ENCODE data around the gene ZNF653.
A peak's percentile ranks its signal among the peaks of the same experiment; 100 is the strongest.

The ZNF653 gene

GRCh38 chr19:11505504-11506100 lies at the start of gene ZNF653:
TSS of gene ZNF653 (minus strand) at chr19:11505839. CDS start at chr19:11505786, 53 bp downstream.
- Histone ChIP-seq H3K4me1 (ENCODE audit: insufficient read depth, low read length) (no peaks in the 10 kb centered on the region; the same call in 1 of the 2 replicates), H3K9me3 (ENCODE audit: insufficient read depth, low read depth, low read length) (no peaks in the 10 kb centered on the region), H3K9ac (ENCODE audit: low read depth, low read length) (peak within 1 kb of the TSS; percentile 90; the same call in 1 of the 2 replicates), H3K27me3 (ENCODE audit: insufficient read depth, low read length) (no peaks in the 10 kb centered on the region), H3K36me3 (ENCODE audit: insufficient read depth, low read depth, low read length) (no peaks in the 10 kb centered on the region), H3K4me3 (ENCODE audit: low read length) (peak within 1 kb of the TSS; percentile 84), H3K27ac (ENCODE audit: low read length) (peak within 1 kb of the TSS; percentile 33)

GRCh38 chr19:11555246-11555645 lies 49.6 kb upstream of the ZNF653 start:
- H3K4me3 ChIP-seq (ENCODE audit: low read length) = no peak overlapping the region
- H3K9me3 ChIP-seq (ENCODE audit: insufficient read depth, low read depth, low read length) = no peaks in the 10 kb centered on the region
- no peak overlapping the region for H3K27ac ChIP-seq (ENCODE audit: low read length)
- H3K4me1 ChIP-seq (ENCODE audit: insufficient read depth, low read length) = peaks cover 4% of the 10 kb centered on the region
- H3K36me3 ChIP-seq (ENCODE audit: insufficient read depth, low read depth, low read length) = peaks cover 39% of the 10 kb centered on the region
- no peaks in the 10 kb centered on the region for H3K27me3 ChIP-seq (ENCODE audit: insufficient read depth, low read length)
- H3K9ac ChIP-seq (ENCODE audit: low read depth, low read length) = no peak overlapping the region

GRCh38 chr19:11554160-11554559 lies 48.5 kb upstream of the ZNF653 start:
- no peak overlapping the region for H3K4me3 ChIP-seq (ENCODE audit: low read length)
- H3K9me3 ChIP-seq (ENCODE audit: insufficient read depth, low read depth, low read length) = no peaks in the 10 kb centered on the region
- H3K36me3 ChIP-seq (ENCODE audit: insufficient read depth, low read depth, low read length) = peaks cover 40% of the 10 kb centered on the region
- H3K9ac ChIP-seq (ENCODE audit: low read depth, low read length) = no peak overlapping the region
- no peak overlapping the region for H3K27ac ChIP-seq (ENCODE audit: low read length)
- peaks cover 4% of the 10 kb centered on the region for H3K4me1 ChIP-seq (ENCODE audit: insufficient read depth, low read length)
- H3K27me3 ChIP-seq (ENCODE audit: insufficient read depth, low read length) = no peaks in the 10 kb centered on the region

- Histone ChIP-seq H3K9me3 (ENCODE audit: insufficient read depth, low read depth, low read length) (no peaks in the 10 kb centered on the region), H3K4me1 (ENCODE audit: insufficient read depth, low read length) (peaks cover 1% of the 10 kb centered on the region), H3K36me3 (ENCODE audit: insufficient read depth, low read depth, low read length) (peaks cover 43% of the 10 kb centered on the region), H3K27me3 (ENCODE audit: insufficient read depth, low read length) (no peaks in the 10 kb centered on the region), H3K9ac (ENCODE audit: low read depth, low read length) (no peak overlapping the region), H3K27ac (ENCODE audit: low read length) (no peak overlapping the region), H3K4me3 (ENCODE audit: low read length) (no peak overlapping the region)
These were observed 47.2 kb upstream of the ZNF653 start for GRCh38 chr19:11552666-11553372.

- H3K9me3 ChIP-seq (ENCODE audit: insufficient read depth, low read depth, low read length) = no peaks in the 10 kb centered on the region
- H3K4me1 ChIP-seq (ENCODE audit: insufficient read depth, low read length) = no peaks in the 10 kb centered on the region
- no peaks in the 10 kb centered on the region for H3K27me3 ChIP-seq (ENCODE audit: insufficient read depth, low read length)
- no peak overlapping the region for H3K4me3 ChIP-seq (ENCODE audit: low read length)
- H3K27ac ChIP-seq (ENCODE audit: low read length) = no peak overlapping the region
- H3K36me3 ChIP-seq (ENCODE audit: insufficient read depth, low read depth, low read length) = peaks cover 43% of the 10 kb centered on the region
- H3K9ac ChIP-seq (ENCODE audit: low read depth, low read length) = no peak overlapping the region
These were observed 46.1 kb upstream of the ZNF653 start for GRCh38 chr19:11551603-11552235.

- Histone ChIP-seq H3K9ac (ENCODE audit: low read depth, low read length) (no peak overlapping the region), H3K27ac (ENCODE audit: low read length) (no peak overlapping the region), H3K27me3 (ENCODE audit: insufficient read depth, low read length) (no peaks in the 10 kb centered on the region), H3K9me3 (ENCODE audit: insufficient read depth, low read depth, low read length) (no peaks in the 10 kb centered on the region), H3K4me1 (ENCODE audit: insufficient read depth, low read length) (no peaks in the 10 kb centered on the region), H3K4me3 (ENCODE audit: low read length) (no peak overlapping the region), H3K36me3 (ENCODE audit: insufficient read depth, low read depth, low read length) (peaks cover 35% of the 10 kb centered on the region)
These were observed 44.6 kb upstream of the ZNF653 start for GRCh38 chr19:11550265-11550664.

GRCh38 chr19:11549386-11549953 lies 43.8 kb upstream of the ZNF653 start:
- H3K4me3 ChIP-seq (ENCODE audit: low read length) = no peak overlapping the region
- peaks cover 31% of the 10 kb centered on the region for H3K36me3 ChIP-seq (ENCODE audit: insufficient read depth, low read depth, low read length)
- no peaks in the 10 kb centered on the region for H3K4me1 ChIP-seq (ENCODE audit: insufficient read depth, low read length)
- H3K27ac ChIP-seq (ENCODE audit: low read length) = no peak overlapping the region
- H3K9ac ChIP-seq (ENCODE audit: low read depth, low read length) = no peak overlapping the region
- H3K9me3 ChIP-seq (ENCODE audit: insufficient read depth, low read depth, low read length) = no peaks in the 10 kb centered on the region
- H3K27me3 ChIP-seq (ENCODE audit: insufficient read depth, low read length) = no peaks in the 10 kb centered on the region

- H3K4me1 ChIP-seq (ENCODE audit: insufficient read depth, low read length) = no peaks in the 10 kb centered on the region
- H3K36me3 ChIP-seq (ENCODE audit: insufficient read depth, low read depth, low read length) = peaks cover 19% of the 10 kb centered on the region; the same call in 1 of the 2 replicates
- no peak overlapping the region for H3K9ac ChIP-seq (ENCODE audit: low read depth, low read length)
- no peaks in the 10 kb centered on the region for H3K27me3 ChIP-seq (ENCODE audit: insufficient read depth, low read length)
- no peaks in the 10 kb centered on the region for H3K9me3 ChIP-seq (ENCODE audit: insufficient read depth, low read depth, low read length)
- no peak overlapping the region for H3K4me3 ChIP-seq (ENCODE audit: low read length)
- no peak overlapping the region for H3K27ac ChIP-seq (ENCODE audit: low read length)
These were observed 42.5 kb upstream of the ZNF653 start for GRCh38 chr19:11547929-11548700.

GRCh38 chr19:11541238-11541637 lies 35.6 kb upstream of the ZNF653 start:
- Histone ChIP-seq H3K4me3 (ENCODE audit: low read length) (no peak overlapping the region), H3K27ac (ENCODE audit: low read length) (no peak overlapping the region), H3K4me1 (ENCODE audit: insufficient read depth, low read length) (peaks cover 17% of the 10 kb centered on the region), H3K9ac (ENCODE audit: low read depth, low read length) (peak overlapping the region; percentile 88; the same call in 1 of the 2 replicates), H3K36me3 (ENCODE audit: insufficient read depth, low read depth, low read length) (no peaks in the 10 kb centered on the region), H3K27me3 (ENCODE audit: insufficient read depth, low read length) (no peaks in the 10 kb centered on the region), H3K9me3 (ENCODE audit: insufficient read depth, low read depth, low read length) (no peaks in the 10 kb centered on the region)

GRCh38 chr19:11540645-11541044 lies 35.0 kb upstream of the ZNF653 start:
- peak overlapping the region; percentile 49 for H3K27ac ChIP-seq (ENCODE audit: low read length)
- H3K4me3 ChIP-seq (ENCODE audit: low read length) = peak overlapping the region; percentile 61; the same call in 1 of the 2 replicates
- H3K4me1 ChIP-seq (ENCODE audit: insufficient read depth, low read length) = peaks cover 17% of the 10 kb centered on the region
- H3K9ac ChIP-seq (ENCODE audit: low read depth, low read length) = peak overlapping the region; percentile 88; the same call in 1 of the 2 replicates
- no peaks in the 10 kb centered on the region for H3K9me3 ChIP-seq (ENCODE audit: insufficient read depth, low read depth, low read length)
- no peaks in the 10 kb centered on the region for H3K36me3 ChIP-seq (ENCODE audit: insufficient read depth, low read depth, low read length)
- H3K27me3 ChIP-seq (ENCODE audit: insufficient read depth, low read length) = no peaks in the 10 kb centered on the region; the same call in 1 of the 2 replicates
